Lung microvascular endothelial cell (primary cell): Measurements from ENCODE around the gene WARS2. TPM values are rescaled to one million over a fixed set of nuclear protein-coding genes. Genes with fewer than 3 reads are reported as not detected.
"Not testable (repeated sequence)": the region's sequence is repeated elsewhere in the genome, so short reads cannot be mapped to it uniquely, and the experiment has no call there.

Source experiments
- DNase-seq, 2 donors: peaks; one replicate each; pipeline versions ENCODE4 v3.0.0 to v3.0.0-alpha.2; 2010; ENCODE audit warnings: low read depth in 2 of 2
- total RNA-seq: library from RNA; depleted of rRNA; stranded (reverse); fragments of >200 nt; gene quantifications from 2 replicates; pipeline ENCODE4 v1.2.1, GENCODE V29; 2014

The WARS2 gene
- total RNA-seq, 1 donor from 2014 or later, result 15.5 TPM

DNA sequence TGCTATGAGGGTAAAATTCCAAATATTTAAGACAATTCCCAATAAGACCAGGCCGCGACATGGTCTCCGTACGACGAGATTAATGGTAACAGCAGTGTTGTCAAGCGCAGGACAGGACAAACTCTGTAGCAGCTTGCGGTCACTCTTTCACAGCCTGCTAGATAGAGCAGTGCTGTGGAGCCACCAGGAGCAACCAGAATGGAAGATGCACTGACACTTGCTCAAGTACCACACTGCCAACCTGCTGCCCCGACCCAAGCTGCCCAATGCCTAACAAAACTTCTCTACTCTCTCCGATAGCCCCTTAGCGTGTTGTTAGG is 636 bp downstream of the WARS2 start:
- DNase-seq, result no peak

DNA sequence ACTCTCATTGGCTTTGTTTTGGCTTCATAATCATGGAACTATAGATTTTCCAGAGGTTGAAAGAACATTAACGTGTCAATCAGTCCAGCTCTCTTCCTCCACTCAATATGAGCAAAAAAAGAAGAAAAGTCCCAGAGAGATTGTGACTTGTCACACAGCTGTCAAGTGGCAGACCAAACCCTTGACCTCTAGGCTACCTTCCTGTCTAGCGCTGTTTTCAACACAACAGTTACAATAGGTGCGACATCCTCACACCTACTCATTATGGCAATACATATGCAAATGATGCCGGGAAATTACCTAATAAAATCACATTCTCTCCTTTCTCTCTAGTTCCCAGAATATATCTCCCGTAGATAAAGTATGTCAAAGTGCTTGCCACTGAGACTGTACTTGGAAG is 1.1 kb downstream of the WARS2 start:
- no peak for DNase-seq

DNA sequence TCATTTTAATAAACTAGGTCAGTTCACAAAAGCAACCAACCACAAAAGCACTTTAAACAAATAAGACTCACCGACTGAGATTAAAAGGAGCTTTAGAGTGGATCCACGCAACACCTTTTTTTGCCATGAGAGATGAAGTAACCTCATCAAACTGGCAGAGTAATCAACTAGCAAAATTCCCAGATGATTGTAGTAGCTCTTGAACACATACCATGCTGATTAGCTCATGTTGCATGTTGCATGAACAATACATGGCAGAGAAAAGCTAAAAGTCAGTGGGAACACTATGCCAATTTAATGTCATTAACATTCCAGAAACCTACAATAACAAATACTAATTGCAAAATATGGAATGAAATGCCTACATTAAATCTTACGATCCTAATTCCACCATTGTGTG is 4.1 kb downstream of the WARS2 start:
- DNase-seq, result no peak

DNA sequence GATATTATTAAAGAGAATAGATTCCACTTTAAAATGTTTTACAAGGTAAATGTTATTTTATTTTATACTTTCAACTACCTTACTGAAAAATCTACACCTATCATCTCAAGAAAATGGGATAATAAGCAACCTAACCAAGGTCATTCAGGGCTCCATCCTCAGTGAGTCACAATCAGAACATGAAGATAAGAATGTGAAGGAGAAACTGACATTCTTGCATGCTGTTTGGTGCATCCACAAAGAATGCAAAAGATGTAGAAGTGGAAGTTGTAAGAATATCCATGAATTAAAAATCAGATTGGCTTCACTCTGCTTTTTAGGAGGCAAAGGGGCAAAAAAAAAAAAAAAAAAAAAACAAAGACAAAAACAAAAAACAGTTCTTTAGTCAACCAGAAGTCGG is 6.5 kb downstream of the WARS2 start:
- no peak for DNase-seq

DNA sequence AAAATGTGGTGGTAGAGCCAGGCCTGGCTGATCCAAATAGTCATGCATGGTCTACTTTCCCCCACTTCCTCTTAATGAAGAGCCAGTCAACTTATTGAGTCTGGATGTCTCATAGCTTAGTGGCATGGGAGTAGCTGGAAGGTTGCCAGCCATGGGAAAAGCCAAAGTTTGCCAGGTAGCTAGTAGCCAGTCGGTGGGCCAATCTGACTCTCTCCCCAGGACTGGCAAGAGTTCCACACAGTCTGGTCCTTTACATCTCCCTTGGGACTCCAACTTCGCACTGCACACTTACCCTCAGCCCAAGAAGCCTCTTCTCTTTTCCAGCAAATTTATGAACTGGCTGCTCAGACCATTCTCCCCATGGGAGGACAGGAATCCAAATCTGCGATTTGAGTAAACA is 8.3 kb downstream of the WARS2 start:
- DNase-seq, result no peak

DNA sequence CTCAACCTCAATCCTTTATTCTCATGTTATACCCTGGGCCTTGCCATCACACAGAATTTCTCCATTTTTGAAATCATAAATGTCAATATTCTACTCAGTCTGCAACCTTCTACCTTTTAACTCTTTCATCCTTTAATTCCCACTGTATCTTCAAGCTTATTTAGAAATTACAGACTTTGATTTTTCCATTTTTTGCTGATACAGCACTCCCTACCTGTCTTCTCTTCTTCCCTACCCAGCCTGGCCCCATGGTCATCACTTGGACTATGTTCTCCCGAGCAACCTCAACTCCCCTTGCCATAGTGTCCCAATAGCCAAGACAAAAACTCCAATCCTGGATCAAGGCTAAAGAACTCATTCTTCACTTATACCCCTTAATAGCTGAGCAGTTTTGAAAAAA is 14.6 kb downstream of the WARS2 start:
- no peak for DNase-seq

DNA sequence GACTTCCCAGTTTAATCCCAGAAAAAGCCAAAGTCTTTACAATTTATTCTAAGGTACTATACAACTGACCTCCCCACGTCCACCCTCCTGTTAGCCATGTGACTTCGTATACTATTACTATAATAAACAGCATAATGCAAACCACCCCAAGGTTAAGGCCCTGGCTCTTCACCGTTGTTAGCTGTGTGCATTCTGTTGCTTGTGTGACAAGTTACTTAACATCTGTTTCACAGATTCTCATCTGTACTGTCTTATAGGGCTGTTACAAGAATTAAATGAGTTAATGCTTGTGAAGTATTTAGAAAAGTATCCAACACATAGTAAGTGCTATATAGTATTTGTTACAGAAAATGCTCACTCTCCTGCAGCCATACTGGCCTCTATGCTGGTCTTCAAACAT is 15.7 kb downstream of the WARS2 start:
- DNase-seq, result no peak

DNA sequence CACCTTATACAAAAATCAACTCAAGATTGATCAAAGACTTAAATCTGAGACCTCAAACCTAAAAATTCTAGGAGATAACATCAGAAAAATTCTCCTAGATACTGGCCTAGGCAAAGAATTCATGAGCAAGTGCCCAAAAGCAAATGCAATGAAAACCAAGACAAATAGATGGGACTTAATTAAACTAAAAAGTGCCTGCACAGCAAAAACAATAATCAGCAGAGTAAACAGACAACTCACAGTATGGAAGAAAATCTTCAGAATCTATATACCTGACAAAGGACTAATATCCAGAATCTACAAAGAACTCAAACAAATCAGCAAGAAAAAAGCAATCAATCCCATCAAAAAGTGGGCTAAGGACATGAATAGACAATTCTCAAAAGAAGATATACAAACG is 18.6 kb downstream of the WARS2 start:
- not testable (repeated sequence) for DNase-seq

DNA sequence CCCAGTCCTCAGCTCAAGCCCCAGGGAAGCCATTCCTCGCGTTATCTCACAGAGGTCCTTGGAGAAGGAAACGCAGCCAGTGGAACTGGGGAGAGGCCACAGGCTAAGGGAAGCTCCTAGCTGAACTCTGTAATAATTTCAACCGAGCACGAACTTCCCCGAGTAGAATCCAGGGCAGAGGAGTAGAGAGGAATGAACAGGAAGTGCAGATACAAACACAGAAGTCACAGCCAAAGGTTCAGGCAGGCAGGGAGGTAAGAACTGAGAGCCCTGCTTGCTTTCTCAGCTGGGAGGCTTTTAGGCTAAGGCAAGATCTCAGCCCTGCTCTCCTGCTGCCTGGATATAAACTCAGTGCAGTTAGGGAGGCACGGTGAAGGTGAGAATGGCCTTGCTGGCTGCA is 23.7 kb downstream of the WARS2 start:
- DNase-seq, result peak; percentile 17 to 30

DNA sequence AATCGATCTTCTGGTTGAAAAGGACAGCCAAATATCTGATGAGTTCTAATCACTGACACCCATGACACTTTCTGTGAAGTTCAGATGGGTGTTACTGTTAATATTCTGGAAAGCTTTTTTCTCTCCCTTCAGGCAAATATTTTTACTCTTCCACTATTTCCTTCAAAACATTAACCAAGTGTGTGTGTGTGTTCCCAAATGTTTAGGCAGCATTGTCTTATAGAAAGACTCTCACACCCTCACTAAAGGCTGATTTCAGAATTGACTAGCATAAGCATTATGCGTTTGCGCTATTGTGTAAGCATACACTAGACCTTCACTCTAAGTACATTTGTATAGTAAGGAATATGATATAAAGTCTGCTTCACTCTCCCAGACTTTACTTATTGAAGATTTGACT is 24.7 kb downstream of the WARS2 start:
- DNase-seq, result no peak

DNA sequence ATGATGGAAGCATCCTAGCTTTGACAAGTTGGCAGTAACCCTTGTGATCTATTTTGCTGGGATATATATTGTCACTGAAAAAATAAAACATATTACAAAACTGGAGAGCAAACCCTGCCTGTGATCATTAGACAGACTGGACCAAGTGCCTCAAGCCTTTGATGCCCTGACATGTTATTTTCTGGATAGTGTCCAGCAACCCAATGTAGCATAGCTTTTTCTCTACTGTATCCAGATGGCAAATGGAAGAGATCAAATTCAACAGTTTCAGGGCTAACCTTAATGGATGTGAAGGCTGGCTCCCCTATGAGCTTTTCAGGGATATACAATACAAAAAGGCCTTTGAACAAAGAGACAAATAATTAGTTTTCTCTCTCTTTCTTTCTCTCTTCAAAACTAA is 25.1 kb downstream of the WARS2 start:
- no peak for DNase-seq

DNA sequence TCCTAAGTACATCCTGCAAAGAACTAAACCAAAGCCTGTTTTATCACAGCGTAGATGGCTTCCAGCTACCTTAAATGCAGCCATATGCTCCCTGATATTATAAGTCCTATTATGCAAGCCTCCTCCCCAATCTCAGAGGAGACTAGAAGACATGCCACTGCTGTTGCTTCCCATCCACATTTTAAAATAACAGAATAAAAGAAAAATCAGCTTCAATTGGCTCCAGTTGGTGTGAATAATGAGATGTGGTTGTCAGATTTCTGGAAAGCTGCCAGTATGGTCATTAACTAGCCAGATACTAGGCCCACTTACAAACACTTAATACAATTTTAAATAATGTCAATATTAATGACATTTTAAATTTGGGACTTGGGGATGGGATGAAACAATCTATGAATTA is 25.7 kb downstream of the WARS2 start:
- DNase-seq, result peak; percentile 11 to 17

DNA sequence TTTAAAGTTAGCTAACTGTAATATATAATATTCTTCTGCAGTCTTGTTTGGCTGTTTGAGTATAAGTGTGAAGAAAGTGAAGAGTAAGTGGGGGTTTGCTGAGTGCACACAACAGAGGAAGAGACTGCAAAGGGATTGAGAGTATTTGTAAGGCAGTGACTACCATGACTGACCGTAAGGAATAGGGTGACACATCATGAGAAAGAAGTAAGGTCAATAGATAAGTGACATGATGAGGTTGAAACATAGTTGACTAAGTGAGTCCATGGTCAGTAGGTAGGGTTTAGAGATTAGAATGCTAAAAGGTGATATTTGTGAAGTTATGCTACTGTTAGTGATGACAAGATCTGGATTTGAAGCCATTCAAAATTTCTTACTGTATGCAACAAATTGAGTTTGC is 27.7 kb downstream of the WARS2 start:
- no peak for DNase-seq

DNA sequence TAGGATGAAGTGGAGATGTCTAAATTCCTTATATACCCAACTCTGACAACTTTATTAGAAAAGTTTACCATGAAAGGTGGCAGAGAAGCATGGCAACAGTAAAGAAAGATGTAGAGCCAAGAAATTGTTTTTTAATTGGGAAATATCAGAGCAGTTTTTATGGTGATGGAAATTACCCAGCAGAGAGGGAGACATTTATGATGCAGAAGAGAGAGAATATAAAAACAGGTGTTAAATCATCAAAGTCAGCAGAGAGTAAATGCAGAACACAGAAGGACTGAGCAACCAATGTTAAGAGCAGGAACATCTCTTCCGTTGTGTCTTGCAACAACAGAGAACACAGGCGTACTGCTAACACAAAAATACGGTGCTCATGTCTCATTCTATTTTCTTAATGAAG is 28.2 kb downstream of the WARS2 start:
- no peak for DNase-seq

DNA sequence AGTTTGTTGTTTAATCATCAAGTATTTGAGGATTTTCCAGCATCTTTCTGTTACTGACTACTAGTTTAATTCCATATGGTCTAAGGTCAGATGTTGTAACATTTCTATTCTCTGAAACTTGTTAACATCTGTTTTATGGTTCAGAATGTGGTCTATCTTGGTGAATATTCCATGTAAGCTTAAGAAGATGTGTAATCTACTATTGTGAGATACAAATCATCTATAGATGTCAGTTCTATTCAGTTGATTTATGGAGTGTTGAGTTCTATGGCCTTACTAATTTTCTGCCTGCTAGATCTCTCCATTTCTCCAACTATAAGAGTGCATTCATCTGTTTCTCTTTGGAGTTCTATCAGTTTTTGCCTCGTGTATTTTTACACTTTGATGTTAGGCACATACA is 31.5 kb downstream of the WARS2 start:
- no peak for DNase-seq

DNA sequence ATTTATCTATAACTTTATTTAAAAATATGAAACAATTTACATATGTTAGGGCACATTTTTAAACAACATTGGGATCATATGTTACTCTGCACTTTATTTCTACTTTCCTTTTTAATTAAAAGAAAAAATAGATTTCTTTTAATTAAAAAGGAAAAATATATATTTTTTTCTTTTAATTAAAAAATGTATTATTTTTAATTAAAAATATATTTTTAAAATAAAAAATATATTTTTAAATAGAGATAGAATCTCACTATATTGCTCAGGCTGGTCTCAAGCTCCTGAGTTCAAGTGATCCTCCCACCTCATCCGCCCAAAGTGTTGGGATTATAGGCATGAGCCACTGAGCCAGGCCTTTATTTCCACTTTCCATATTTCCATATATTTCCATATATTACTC is 36.7 kb downstream of the WARS2 start:
- DNase-seq, result no peak

DNA sequence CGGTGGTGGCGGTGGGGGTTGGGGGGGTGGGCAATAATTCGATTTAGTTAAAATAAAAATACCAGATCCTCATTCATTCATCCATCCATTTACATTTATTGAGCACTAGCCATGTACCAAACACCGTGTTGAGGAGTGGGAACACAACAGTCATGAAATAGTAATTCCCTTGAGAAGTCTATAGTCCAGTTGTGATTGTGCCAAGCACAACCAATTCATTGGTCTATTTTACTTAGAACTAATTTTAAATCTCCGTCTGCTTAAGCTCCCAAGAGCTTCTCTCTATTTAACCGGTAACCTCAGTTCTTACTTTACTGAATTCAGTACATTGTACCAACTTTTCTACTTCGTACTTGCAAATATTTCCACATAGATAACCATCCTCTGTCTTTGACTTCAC is 38.4 kb downstream of the WARS2 start:
- DNase-seq, result no peak

DNA sequence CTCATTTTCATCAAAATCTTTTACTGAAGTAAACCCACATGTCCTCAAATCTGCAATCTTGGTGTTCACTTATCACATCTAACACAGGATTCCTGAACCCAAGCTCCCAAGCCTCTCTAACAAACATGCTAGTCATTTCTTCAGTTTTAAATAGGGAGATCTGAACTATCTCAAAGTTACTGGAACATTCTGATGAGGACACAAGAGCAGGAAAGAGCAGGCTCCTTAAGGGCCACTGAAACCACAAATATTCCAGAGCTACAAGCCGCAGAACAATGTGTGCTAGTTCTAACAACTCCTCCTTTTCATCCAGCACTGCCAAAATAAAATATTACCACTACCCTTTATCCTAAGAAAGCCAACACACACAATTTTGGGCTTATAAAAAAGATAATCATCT is 38.9 kb downstream of the WARS2 start:
- no peak for DNase-seq

DNA sequence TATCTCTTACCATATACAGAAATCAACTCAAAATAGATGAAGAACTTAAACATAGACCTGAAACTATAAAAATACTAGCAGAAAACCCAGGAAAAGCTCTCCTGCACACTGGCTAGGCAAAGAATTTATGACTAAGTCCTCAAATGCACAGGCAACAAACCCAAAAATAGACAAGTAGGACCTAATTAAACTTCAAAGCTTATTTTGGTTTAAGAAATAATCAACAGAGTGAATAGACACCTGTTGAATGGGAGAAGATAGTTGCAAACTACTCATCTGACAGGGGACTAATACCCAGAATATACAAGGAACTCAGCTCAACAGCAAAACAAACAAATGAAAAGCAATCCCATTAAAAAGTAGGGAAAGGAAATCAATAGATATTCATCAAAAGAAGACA is 40.7 kb downstream of the WARS2 start:
- DNase-seq, result no peak

DNA sequence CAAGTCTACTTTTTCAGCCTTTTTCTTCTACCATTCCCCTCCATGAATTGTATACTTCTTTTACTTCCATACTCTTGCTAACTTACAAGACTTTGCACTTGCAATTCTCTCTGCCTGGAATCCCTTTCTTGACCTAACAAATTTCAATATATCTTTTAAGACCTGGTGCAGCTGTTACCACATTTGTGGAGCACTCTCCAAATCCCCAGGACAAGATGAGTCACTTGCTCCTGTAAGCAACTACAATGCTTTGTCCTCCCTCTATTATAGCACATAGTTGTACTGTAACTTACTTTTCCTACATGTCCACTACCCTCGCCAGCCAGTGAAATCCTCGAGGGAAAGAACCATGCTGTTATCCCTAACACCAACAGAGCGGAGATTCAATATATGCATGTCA is 43.1 kb downstream of the WARS2 start:
- no peak for DNase-seq

DNA sequence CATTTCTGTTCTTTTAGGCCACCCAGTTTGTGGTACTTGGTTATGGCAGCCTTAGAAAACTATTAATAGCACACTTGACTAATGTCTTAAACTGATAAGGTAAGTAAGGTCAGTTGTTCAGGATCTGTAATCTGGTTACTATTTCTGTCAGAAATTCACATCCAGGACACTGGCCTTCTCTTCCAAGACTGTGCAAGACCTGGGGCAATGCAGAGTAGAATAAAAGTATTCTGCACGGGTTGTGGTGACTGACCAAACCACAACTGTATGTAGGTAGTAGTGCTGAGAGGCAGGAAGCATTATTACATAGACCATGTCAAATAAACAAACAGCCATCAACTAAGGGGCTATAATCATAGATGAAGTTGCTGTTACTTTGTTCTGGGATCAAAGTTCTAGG is 46.7 kb downstream of the WARS2 start:
- DNase-seq, result no peak

DNA sequence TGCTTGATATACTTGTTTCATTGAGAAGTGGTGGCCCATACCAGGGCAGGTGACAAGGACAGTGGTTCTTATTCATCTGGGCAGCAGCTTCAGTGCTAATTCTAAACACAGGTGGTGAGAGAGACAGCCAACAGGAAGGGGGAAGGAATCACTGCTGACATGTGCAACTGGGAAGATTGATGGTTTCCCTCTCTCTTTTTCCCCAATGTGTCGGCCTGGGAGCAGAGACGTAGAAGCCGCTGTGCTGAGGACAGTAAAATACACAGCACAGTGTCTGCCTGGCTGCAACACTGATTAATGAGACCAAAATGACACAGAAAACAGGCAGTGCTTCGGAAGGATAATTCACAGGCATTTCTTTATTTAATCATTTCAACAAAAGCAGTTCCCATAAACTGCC is 48.8 kb downstream of the WARS2 start:
- peak; percentile 33 to 55 for DNase-seq

DNA sequence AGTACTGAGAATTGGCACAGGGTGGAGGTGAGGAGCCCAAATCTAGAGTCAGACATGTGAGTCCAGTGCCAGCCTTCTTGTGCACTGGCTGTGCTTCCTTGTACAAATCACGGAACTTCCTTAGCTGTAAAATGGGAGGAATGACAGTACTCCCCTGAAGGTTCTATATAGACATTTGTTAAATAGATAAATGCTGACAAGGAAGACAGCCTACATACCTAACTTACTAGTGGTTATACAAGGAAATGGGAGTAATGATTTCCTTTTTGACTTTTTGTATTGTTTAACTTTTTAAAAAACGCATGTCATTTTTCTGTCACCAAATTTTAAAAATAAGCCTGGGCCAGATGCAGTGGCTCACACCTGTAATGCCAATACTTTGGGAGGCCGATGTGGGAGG is 50.2 kb downstream of the WARS2 start:
- no peak for DNase-seq

DNA sequence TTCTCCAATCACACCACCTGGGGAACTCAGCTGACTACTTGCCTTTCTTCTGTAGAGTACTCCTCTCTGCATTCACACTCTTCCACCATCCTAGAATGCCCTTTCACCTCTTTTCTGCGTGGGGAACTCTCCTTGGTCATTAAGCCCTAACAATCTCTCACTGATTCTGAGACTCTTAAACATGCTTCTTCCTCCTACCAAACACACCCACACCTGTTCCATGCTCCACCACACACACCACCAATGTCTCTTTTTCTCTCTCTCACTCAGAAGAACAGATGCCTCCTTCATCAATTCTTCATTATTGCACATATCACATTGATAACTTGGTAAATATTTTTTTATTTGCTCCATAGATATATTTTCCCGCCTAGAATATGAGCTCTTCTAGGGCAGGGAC is 53.6 kb downstream of the WARS2 start:
- no peak for DNase-seq

DNA sequence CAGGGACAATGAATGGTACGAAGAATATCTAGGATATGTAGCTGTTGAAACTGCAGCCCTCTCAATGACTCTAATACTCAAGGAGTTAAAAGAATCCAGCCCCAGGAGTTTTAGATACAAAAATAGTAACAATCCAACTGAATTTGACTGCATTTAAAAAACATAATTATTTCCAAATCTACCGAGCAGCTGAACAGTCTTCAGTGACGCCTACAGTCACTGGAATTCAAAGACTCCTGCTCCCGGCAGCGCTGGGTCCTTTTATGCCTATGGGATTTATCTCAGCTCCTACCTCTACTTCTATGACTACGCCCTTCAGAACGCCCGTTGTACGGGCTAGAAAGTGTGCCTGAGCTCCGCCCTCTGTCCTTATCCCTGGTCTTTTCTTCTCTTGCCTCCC is 55.7 kb downstream of the WARS2 start:
- DNase-seq, result no peak
